ENCODE measurements around the gene NSD1. TPM values are rescaled to one million over a fixed set of nuclear protein-coding genes. Genes with fewer than 3 reads are reported as not detected.

NSD1 gene
- total RNA-seq, 4 donors from 2014 or later: 25.4 to 32.7 (median 29.0) TPM

GRCh38 chr5:177109810-177110209, 23.8 kb upstream of the NSD1 start:
- in situ Hi-C loops (cut with MboI; ENCODE audit: low sequenced_read_pairs in 4 of 4): loop anchor here in 2 of 4 donors (25.0 kb wide), 2 partner anchors 152 to 448 kb away; no protein-coding TSS in a partner anchor
- peaks cover 0 to 6% (median 0%) of the 10 kb centered on the region in 3 donors for H3K27me3 ChIP-seq
- DNase-seq: no peak
- H3K4me3 ChIP-seq: no peak overlapping the region
- ATAC-seq: no peak
- no peak overlapping the region for H3K27ac ChIP-seq
- H3K36me3 ChIP-seq: no peaks in the 10 kb centered on the region
- no peaks in the 10 kb centered on the region for H3K9me3 ChIP-seq
- intact Hi-C loops (cut with DNase I; ENCODE audit: low total_unique reads): loop anchor here (5.0 to 10.0 kb wide), 2 partner anchors 142 to 345 kb away; no protein-coding TSS in a partner anchor
- H3K4me1 ChIP-seq: peaks cover 3 to 4% of the 10 kb centered on the region in 2 donors
- TF ChIP-seq POLR2A (IDR thresholded peaks at IDR 0.05): no peak
- TF ChIP-seq, protein P1, sequence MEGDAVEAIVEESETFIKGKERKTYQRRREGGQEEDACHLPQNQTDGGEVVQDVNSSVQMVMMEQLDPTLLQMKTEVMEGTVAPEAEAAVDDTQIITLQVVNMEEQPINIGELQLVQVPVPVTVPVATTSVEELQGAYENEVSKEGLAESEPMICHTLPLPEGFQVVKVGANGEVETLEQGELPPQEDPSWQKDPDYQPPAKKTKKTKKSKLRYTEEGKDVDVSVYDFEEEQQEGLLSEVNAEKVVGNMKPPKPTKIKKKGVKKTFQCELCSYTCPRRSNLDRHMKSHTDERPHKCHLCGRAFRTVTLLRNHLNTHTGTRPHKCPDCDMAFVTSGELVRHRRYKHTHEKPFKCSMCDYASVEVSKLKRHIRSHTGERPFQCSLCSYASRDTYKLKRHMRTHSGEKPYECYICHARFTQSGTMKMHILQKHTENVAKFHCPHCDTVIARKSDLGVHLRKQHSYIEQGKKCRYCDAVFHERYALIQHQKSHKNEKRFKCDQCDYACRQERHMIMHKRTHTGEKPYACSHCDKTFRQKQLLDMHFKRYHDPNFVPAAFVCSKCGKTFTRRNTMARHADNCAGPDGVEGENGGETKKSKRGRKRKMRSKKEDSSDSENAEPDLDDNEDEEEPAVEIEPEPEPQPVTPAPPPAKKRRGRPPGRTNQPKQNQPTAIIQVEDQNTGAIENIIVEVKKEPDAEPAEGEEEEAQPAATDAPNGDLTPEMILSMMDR (IDR thresholded peaks at IDR 0.05 in 4 of 5, conservative IDR thresholded peaks at IDR 0.05 in 1 of 5): no peak

DNA sequence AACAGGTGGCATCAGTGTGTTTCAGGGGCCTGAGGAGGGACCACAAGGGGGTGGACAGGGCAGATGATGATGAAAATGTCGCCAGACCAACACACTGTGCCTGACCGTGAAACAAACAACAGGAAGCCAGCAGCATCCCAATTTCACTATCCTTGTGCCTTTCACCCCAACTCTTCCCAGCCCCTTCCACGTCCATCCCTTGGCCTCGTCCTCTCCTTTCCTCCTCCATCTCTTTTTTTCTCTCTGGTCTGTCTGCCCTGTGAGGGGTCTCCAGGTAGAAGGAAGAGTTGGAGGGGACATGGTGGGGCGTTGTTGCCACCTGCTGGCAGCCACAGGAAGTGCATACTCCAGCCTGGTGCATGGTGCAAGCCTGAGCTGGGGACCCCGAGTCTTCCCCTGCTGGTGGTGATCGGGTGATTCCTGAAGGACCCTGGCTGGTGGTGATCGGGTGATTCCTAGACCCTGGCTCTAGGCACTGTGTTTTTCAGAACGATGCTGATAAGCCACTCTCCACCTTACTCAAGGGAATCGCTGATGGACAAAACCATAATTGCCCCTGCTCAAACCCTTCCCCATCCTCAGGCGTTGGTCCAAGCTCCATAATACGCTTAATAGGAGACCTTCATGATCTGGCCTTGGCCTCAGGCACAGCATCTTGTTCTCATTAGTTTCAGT, 21.7 kb upstream of the NSD1 start:
- ATAC-seq (no peak), DNase-seq (no peak)
- no peak for TF ChIP-seq POLR2A (IDR thresholded peaks at IDR 0.05)
- TF ChIP-seq, protein P1 (IDR thresholded peaks at IDR 0.05 in 4 of 5, conservative IDR thresholded peaks at IDR 0.05 in 1 of 5): peak; percentile 71 to 93 (median 85)
- H3K9me3 ChIP-seq: no peaks in the 10 kb centered on the region
- in situ Hi-C loops (cut with MboI; ENCODE audit: low sequenced_read_pairs in 4 of 4) (loop anchor here in 2 of 4 donors (25.0 kb wide), 2 partner anchors 150 to 450 kb away; no protein-coding TSS in a partner anchor), intact Hi-C loops (cut with DNase I; ENCODE audit: low total_unique reads) (loop anchor here (1.0 to 10.0 kb wide), 3 partner anchors 40 to 343 kb away; no protein-coding TSS in a partner anchor)
- no peaks in the 10 kb centered on the region for H3K36me3 ChIP-seq
- H3K4me3 ChIP-seq: no peak overlapping the region
- no peaks in the 10 kb centered on the region for H3K27me3 ChIP-seq
- peaks cover 7 to 10% of the 10 kb centered on the region in 2 donors for H3K4me1 ChIP-seq
- no peak overlapping the region for H3K27ac ChIP-seq

GRCh38 chr5:177112589-177113220, 20.9 kb upstream of the NSD1 start:
- H3K9me3 ChIP-seq: no peaks in the 10 kb centered on the region
- H3K4me3 ChIP-seq: no peak overlapping the region
- no peak overlapping the region for H3K27ac ChIP-seq
- peaks cover 7 to 10% of the 10 kb centered on the region in 2 donors for H3K4me1 ChIP-seq
- intact Hi-C loops (cut with DNase I; ENCODE audit: low total_unique reads) (loop anchor here (1.0 to 10.0 kb wide), 3 partner anchors 40 to 342 kb away; no protein-coding TSS in a partner anchor), in situ Hi-C loops (cut with MboI; ENCODE audit: low sequenced_read_pairs in 4 of 4) (loop anchor here in 2 of 4 donors (25.0 kb wide), 2 partner anchors 150 to 450 kb away; no protein-coding TSS in a partner anchor)
- no peaks in the 10 kb centered on the region for H3K36me3 ChIP-seq
- DNase-seq: no peak
- no peak for ATAC-seq
- H3K27me3 ChIP-seq: no peaks in the 10 kb centered on the region
- TF ChIP-seq, protein P1 (IDR thresholded peaks at IDR 0.05 in 4 of 5, conservative IDR thresholded peaks at IDR 0.05 in 1 of 5): no peak
- TF ChIP-seq POLR2A (IDR thresholded peaks at IDR 0.05): no peak

DNA sequence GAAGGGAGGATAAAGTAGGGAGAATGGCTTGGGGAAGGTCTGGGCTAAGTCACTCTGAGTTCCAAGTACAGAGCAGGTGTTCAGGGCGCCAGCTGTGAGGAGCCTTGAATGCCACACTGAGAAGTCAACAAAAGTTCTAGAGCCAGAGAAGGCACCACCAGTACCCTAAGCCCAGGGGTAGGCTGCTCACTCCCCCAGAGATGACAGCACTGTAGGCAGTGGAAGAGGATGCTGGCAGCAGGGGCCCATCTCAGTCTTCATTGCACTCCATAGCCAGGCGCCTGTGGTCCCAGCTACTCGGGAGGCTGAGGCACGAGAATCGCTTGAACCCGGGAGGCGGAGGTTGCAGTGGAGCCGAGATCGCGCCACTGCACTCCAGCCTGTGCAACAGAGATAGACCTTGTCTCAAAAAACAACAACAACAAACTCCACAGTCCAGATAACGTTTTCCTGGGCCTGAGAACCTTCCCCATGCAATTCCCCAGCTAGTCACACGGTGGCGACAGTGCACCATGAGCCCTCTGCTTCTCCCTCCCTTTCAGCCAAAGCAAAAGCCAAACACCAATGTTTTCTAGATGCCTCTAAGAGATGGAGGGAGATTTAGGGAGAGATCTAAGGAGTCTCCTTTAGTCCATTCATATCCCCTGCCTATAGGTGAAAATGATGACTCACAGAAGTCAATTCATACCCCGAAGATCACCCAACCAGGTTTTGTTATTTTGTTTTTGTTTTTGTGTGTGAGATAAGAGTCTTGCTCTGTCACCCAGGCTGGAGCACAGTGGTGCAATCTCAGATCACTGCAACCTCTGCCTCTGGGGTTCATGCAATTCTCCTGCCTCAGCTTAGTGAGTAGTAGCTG, 19.8 kb upstream of the NSD1 start:
- intact Hi-C loops (cut with DNase I; ENCODE audit: low total_unique reads) (loop anchor here (2.0 to 10.0 kb wide), 3 partner anchors 139 to 341 kb away; partner anchors contain the start of genes PRELID1 and RAB24), in situ Hi-C loops (cut with MboI; ENCODE audit: low sequenced_read_pairs in 4 of 4) (loop anchor here in 2 of 4 donors (25.0 kb wide), 2 partner anchors 149 to 451 kb away; no protein-coding TSS in a partner anchor)
- DNase-seq: peak; percentile 47 to 68
- Histone ChIP-seq H3K27ac (peak overlapping the region in 2 of 4 donors; percentile 16 to 51), H3K9me3 (no peaks in the 10 kb centered on the region), H3K27me3 (no peaks in the 10 kb centered on the region), H3K4me3 (peak overlapping the region in 1 of 4 donors; percentile 22), H3K36me3 (no peaks in the 10 kb centered on the region), H3K4me1 (peaks cover 7 to 10% of the 10 kb centered on the region in 2 donors)
- no peak for TF ChIP-seq POLR2A (IDR thresholded peaks at IDR 0.05)
- TF ChIP-seq, protein P1 (IDR thresholded peaks at IDR 0.05 in 4 of 5, conservative IDR thresholded peaks at IDR 0.05 in 1 of 5): peak; percentile 88 to 99 (median 96)
- peak; percentile 69 to 70 for ATAC-seq

All from gastrocnemius medialis (tissue), 4 donors.